ENCODE results near the gene TAC4. TPM values are rescaled to one million over a fixed set of nuclear protein-coding genes. Genes with fewer than 3 reads are reported as not detected.

Gene TAC4
- total and polyA plus RNA-seq, 2 experiments from 2014 or later, result not detected

GRCh38 chr17:49873466-49873865, 25.6 kb upstream of the TAC4 start:
- Histone ChIP-seq H3K79me2 (ENCODE audit: insufficient read depth) (no peaks in the 10 kb centered on the region), H3K9me2 (ENCODE audit: insufficient read depth) (no peaks in the 10 kb centered on the region), H3F3A (ENCODE audit: insufficient read depth) (no peaks in the 10 kb centered on the region), H3K9ac (no peak overlapping the region), H3K4me2 (ENCODE audit: unreplicated experiment) (no peak overlapping the region), H3K36me3 (ENCODE audit: low read depth) (no peaks in the 10 kb centered on the region), H3K4me1 (ENCODE audit: insufficient read depth) (no peaks in the 10 kb centered on the region), H2AFZ (no peak overlapping the region), H3K27me3 (replicated peaks; ENCODE audit: insufficient read depth) (no peaks in the 10 kb centered on the region; the same call in 1 of the 2 replicates), H3K4me3 (no peak overlapping the region), H4K20me1 (ENCODE audit: insufficient read depth) (no peaks in the 10 kb centered on the region), H3K27ac (no peak overlapping the region), H3K9me3 (ENCODE audit: low read depth) (no peaks in the 10 kb centered on the region)
- WGBS, 2 experiments (ENCODE audit: low coverage in 1 of 2, low lambda C conversion rate in 2 of 2, missing lambda C conversion rate in 2 of 2), result 45 to 60% methylated on average over 6 of the region's 6 CpGs
- DNase-seq, result no peak
- in situ Hi-C loops (cut with MboI), result loop anchor here (5.0 kb wide), 1 partner anchor 119 kb away; no protein-coding TSS in a partner anchor
- TF ChIP-seq EZH2 (IDR thresholded peaks at IDR 0.05; ENCODE audit: insufficient read depth, poor library complexity, severe bottlenecking) (no peak), EZH2phosphoT487 (IDR thresholded peaks at IDR 0.05; ENCODE audit: insufficient read depth, low read depth) (no peak)

DNA sequence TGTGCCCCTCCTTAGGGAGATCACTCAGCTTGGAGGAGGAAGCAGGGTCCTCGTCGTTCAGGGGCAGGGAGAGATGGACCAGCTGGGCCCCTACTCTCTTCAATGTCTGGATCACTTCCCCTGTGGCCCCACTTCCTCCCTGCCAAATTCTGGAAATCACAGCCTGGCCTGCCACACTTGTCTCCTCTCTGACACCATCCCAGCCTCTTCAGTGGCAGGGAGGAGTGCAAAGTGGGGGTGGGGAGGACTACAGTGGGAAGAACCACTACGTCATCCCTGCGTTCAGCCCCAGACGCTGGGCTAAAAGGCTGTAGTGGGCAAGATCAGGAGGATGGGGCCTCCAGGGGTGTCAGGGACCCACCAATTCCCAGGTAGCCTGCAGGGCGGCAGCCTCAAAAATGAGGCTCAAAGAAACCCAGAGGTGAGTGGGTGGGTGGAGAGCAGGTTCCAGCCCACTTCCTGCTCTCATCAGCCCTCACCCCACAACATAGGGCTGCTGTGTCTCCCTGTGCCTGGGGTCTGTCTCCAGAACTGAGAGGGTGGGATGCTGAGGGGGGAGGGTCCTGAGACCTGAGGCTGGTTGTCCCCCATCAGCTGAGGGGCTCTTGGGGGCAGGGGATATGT, 25.0 kb upstream of the TAC4 start:
- no peak overlapping the region for H2AFZ ChIP-seq
- H3K9me2 ChIP-seq (ENCODE audit: insufficient read depth), result no peaks in the 10 kb centered on the region
- no peak for TF ChIP-seq EZH2 (IDR thresholded peaks at IDR 0.05; ENCODE audit: insufficient read depth, poor library complexity, severe bottlenecking)
- no peak for TF ChIP-seq EZH2phosphoT487 (IDR thresholded peaks at IDR 0.05; ENCODE audit: insufficient read depth, low read depth)
- H3K9me3 ChIP-seq (ENCODE audit: low read depth), result no peaks in the 10 kb centered on the region
- no peaks in the 10 kb centered on the region for H3F3A ChIP-seq (ENCODE audit: insufficient read depth)
- H3K27ac ChIP-seq, result no peak overlapping the region
- H3K36me3 ChIP-seq (ENCODE audit: low read depth), result no peaks in the 10 kb centered on the region
- H3K79me2 ChIP-seq (ENCODE audit: insufficient read depth), result no peaks in the 10 kb centered on the region
- H3K4me2 ChIP-seq (ENCODE audit: unreplicated experiment), result no peak overlapping the region
- no peaks in the 10 kb centered on the region; the same call in 1 of the 2 replicates for H3K27me3 ChIP-seq (replicated peaks; ENCODE audit: insufficient read depth)
- H3K9ac ChIP-seq, result no peak overlapping the region
- no peaks in the 10 kb centered on the region for H3K4me1 ChIP-seq (ENCODE audit: insufficient read depth)
- WGBS, 2 experiments (ENCODE audit: low coverage in 1 of 2, low lambda C conversion rate in 2 of 2, missing lambda C conversion rate in 2 of 2), result 68% methylated on average over 6 of the region's 6 CpGs
- no peak overlapping the region for H3K4me3 ChIP-seq
- in situ Hi-C loops (cut with MboI), result loop anchor here (5.0 kb wide), 1 partner anchor 119 kb away; no protein-coding TSS in a partner anchor
- no peaks in the 10 kb centered on the region for H4K20me1 ChIP-seq (ENCODE audit: insufficient read depth)
- DNase-seq, result no peak

DNA sequence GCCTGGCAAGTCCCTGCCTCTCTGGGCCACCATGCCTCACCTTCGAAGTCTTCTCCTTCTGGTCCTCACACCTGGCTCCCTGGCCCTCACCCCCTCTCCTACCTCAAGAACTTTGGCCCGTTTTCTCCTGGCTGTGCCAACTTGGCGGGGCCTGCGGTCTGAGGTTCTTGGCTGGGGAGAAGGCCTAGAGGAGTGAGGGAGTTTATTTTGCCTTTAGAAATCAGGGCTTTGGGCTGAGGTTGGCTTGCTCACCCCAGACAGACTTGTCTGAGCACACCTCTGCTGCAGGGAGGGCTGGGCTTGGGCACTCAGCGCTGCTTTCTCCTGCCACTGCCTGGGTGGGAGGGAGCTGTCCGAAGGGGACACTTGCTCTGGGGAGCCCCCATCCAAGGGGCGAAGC, 23.3 kb upstream of the TAC4 start:
- Histone ChIP-seq H3K27me3 (replicated peaks; ENCODE audit: insufficient read depth) (no peaks in the 10 kb centered on the region; the same call in 1 of the 2 replicates), H3K79me2 (ENCODE audit: insufficient read depth) (no peaks in the 10 kb centered on the region), H3K4me3 (no peak overlapping the region), H3K9me3 (ENCODE audit: low read depth) (no peaks in the 10 kb centered on the region), H4K20me1 (ENCODE audit: insufficient read depth) (no peaks in the 10 kb centered on the region), H3K4me1 (ENCODE audit: insufficient read depth) (no peaks in the 10 kb centered on the region), H3F3A (ENCODE audit: insufficient read depth) (no peaks in the 10 kb centered on the region), H3K36me3 (ENCODE audit: low read depth) (no peaks in the 10 kb centered on the region), H3K9me2 (ENCODE audit: insufficient read depth) (no peaks in the 10 kb centered on the region), H3K27ac (no peak overlapping the region), H2AFZ (no peak overlapping the region), H3K9ac (no peak overlapping the region), H3K4me2 (ENCODE audit: unreplicated experiment) (no peak overlapping the region)
- WGBS, 2 experiments (ENCODE audit: low coverage in 1 of 2, low lambda C conversion rate in 2 of 2, missing lambda C conversion rate in 2 of 2), result 61 to 67% methylated on average over 6 to 7 of the region's 7 CpGs
- DNase-seq, result no peak
- in situ Hi-C loops (cut with MboI), result loop anchor here (5.0 kb wide), 1 partner anchor 121 kb away; no protein-coding TSS in a partner anchor
- TF ChIP-seq EZH2 (IDR thresholded peaks at IDR 0.05; ENCODE audit: insufficient read depth, poor library complexity, severe bottlenecking) (no peak), EZH2phosphoT487 (IDR thresholded peaks at IDR 0.05; ENCODE audit: insufficient read depth, low read depth) (no peak)

GRCh38 chr17:49870298-49870697, 22.4 kb upstream of the TAC4 start:
- Histone ChIP-seq H3K27ac (no peak overlapping the region), H3K36me3 (ENCODE audit: low read depth) (no peaks in the 10 kb centered on the region), H2AFZ (no peak overlapping the region), H3K4me3 (no peak overlapping the region), H3K79me2 (ENCODE audit: insufficient read depth) (no peaks in the 10 kb centered on the region), H3F3A (ENCODE audit: insufficient read depth) (no peaks in the 10 kb centered on the region), H3K9me2 (ENCODE audit: insufficient read depth) (no peaks in the 10 kb centered on the region), H3K27me3 (replicated peaks; ENCODE audit: insufficient read depth) (no peaks in the 10 kb centered on the region; the same call in 1 of the 2 replicates), H3K4me1 (ENCODE audit: insufficient read depth) (no peaks in the 10 kb centered on the region), H3K9ac (no peak overlapping the region), H3K4me2 (ENCODE audit: unreplicated experiment) (no peak overlapping the region), H4K20me1 (ENCODE audit: insufficient read depth) (no peaks in the 10 kb centered on the region), H3K9me3 (ENCODE audit: low read depth) (no peaks in the 10 kb centered on the region)
- DNase-seq, result no peak
- TF ChIP-seq EZH2 (IDR thresholded peaks at IDR 0.05; ENCODE audit: insufficient read depth, poor library complexity, severe bottlenecking) (no peak), EZH2phosphoT487 (IDR thresholded peaks at IDR 0.05; ENCODE audit: insufficient read depth, low read depth) (no peak)
- WGBS, 2 experiments (ENCODE audit: low coverage in 1 of 2, low lambda C conversion rate in 2 of 2, missing lambda C conversion rate in 2 of 2), result 62 to 66% methylated on average over 11 of the region's 11 CpGs
- in situ Hi-C loops (cut with MboI), result loop anchor here (5.0 kb wide), 1 partner anchor 122 kb away; no protein-coding TSS in a partner anchor
